Neural cell (in vitro differentiated cells): ENCODE data around the gene ECE1. TPM values are rescaled to one million over a fixed set of nuclear protein-coding genes. Genes with fewer than 3 reads are reported as not detected.

ENCODE experiments used
- H2AFZ ChIP-seq: fragments of 200-600, 300-800 bp; sonication (generic), shearing (Covaris generic); 2 replicates; pipeline ENCODE4 v1.6.0; 2014; ENCODE audit warnings: low read depth, mild to moderate bottlenecking, antibody characterized with exemption, low read length, moderate library complexity
- H3F3A ChIP-seq: fragments of 200-600 bp; shearing (Covaris generic); 2 replicates; pipeline ENCODE4 v1.6.1; 2016; ENCODE audit warnings: mild to moderate bottlenecking, moderate library complexity, mixed read lengths, antibody characterized with exemption, low read length; ENCODE audit not compliant: insufficient read depth, poor library complexity, severe bottlenecking
- H3K27ac ChIP-seq: fragments of 200-600, 300-800 bp; sonication (generic), shearing (Covaris generic); 2 replicates; pipeline ENCODE4 v1.5.1; 2014; ENCODE audit warnings: mild to moderate bottlenecking, low read length, moderate library complexity
- H3K27me3 ChIP-seq: fragments of 300-800, 200-600 bp; sonication (generic), shearing (Covaris generic); 2 replicates; pipeline ENCODE4 v1.6.0; 2014; ENCODE audit warnings: mild to moderate bottlenecking, low read depth, low read length, moderate library complexity; ENCODE audit not compliant: insufficient read depth
- H3K36me3 ChIP-seq: fragments of 300-800, 200-600 bp; sonication (generic), shearing (Covaris generic); 2 replicates; pipeline ENCODE4 v1.5.1; 2014; ENCODE audit warnings: mild to moderate bottlenecking, antibody characterized with exemption, low read length, moderate library complexity; ENCODE audit not compliant: insufficient read depth
- H3K4me2 ChIP-seq: fragments of 300-800, 200-600 bp; sonication (generic), shearing (Covaris generic); 2 replicates; pipeline ENCODE4 v1.6.0; 2014; ENCODE audit warnings: mild to moderate bottlenecking, low read length
- H3K4me3 ChIP-seq: fragments of 300-800, 200-600 bp; sonication (generic), shearing (Covaris generic); 2 replicates; pipeline ENCODE4 v1.5.1; 2014; ENCODE audit warnings: mild to moderate bottlenecking, low read length, moderate library complexity
- H3K79me2 ChIP-seq: fragments of 200-600 bp; shearing (Covaris generic); replicated peaks from 2 replicates; pipeline ENCODE4 v1.6.0; 2014; ENCODE audit warnings: mild to moderate bottlenecking, low read length, moderate library complexity; ENCODE audit not compliant: insufficient read depth
- H3K9ac ChIP-seq: fragments of 300-800, 200-600 bp; sonication (generic), shearing (Covaris generic); 2 replicates; pipeline ENCODE4 v1.6.1; 2016; ENCODE audit warnings: mild to moderate bottlenecking, low read length, mixed read lengths
- H3K9me2 ChIP-seq: fragments of 200-600 bp; shearing (Covaris generic); 2 replicates; pipeline ENCODE4 v1.6.1; 2016; ENCODE audit warnings: mild to moderate bottlenecking, low read length, mixed read lengths; ENCODE audit not compliant: insufficient read depth
- H3K9me3 ChIP-seq: fragments of 200-600, 300-800 bp; sonication (generic), shearing (Covaris generic); 2 replicates; pipeline ENCODE4 v1.6.1; 2016; ENCODE audit warnings: mild to moderate bottlenecking, mixed run types, low read length, moderate library complexity, mixed read lengths
- H4K20me1 ChIP-seq: fragments of 200-600 bp; shearing (Covaris generic); 2 replicates; pipeline ENCODE4 v1.6.1; 2016; ENCODE audit warnings: mild to moderate bottlenecking, mixed run types; ENCODE audit not compliant: insufficient read depth
- EP300 ChIP-seq: fragments of 450-650 bp; conservative IDR thresholded peaks from 2 replicates; pipeline ENCODE4 v1.6.1; 2014; ENCODE audit warnings: antibody characterized with exemption, mild to moderate bottlenecking, moderate library complexity; ENCODE audit not compliant: poor library complexity, severe bottlenecking
- EZH2 ChIP-seq: fragments of 200-600, 300-800 bp; shearing (Covaris generic), sonication (generic); IDR thresholded peaks from 2 replicates; pipeline ENCODE4 v1.6.1; 2014; ENCODE audit warnings: antibody characterized with exemption, low read length, borderline replicate concordance, mild to moderate bottlenecking; ENCODE audit not compliant: insufficient read depth, poor library complexity, severe bottlenecking
- MXI1 ChIP-seq: fragments of 450-650 bp; conservative IDR thresholded peaks from 2 replicates; pipeline ENCODE4 v1.6.1; 2014; ENCODE audit warnings: antibody characterized with exemption, mild to moderate bottlenecking; ENCODE audit not compliant: poor library complexity, severe bottlenecking
- POLR2AphosphoS5 ChIP-seq: IDR thresholded peaks from 2 replicates; pipeline ENCODE4 v1.6.1; 2012
- RAD21 ChIP-seq: fragments of 450-650 bp; conservative IDR thresholded peaks from 2 replicates; pipeline ENCODE4 v1.6.1; 2014; ENCODE audit warnings: antibody characterized with exemption, mild to moderate bottlenecking, moderate library complexity
- SMC3 ChIP-seq: fragments of 450-650 bp; conservative IDR thresholded peaks from 2 replicates; pipeline ENCODE4 v1.6.1; 2014; ENCODE audit warnings: antibody characterized with exemption, mild to moderate bottlenecking, moderate library complexity; ENCODE audit not compliant: poor library complexity
- TAF1 ChIP-seq: IDR thresholded peaks from 2 replicates; pipeline ENCODE4 v1.6.1; 2012; ENCODE audit warnings: low read depth
- polyA plus RNA-seq: library from polyadenylated mRNA; depleted of rRNA; stranded (reverse); fragments of >200 nt; gene quantifications from 2 replicates; pipeline ENCODE4 v1.2.3, GENCODE V29; 2014
- TF ChIP-seq, protein P1 (sequence below): fragments of 450-650 bp; IDR thresholded peaks from 2 replicates; pipeline ENCODE4 v1.5.1; 2014; ENCODE audit warnings: antibody characterized with exemption, mild to moderate bottlenecking, moderate library complexity; ENCODE audit not compliant: poor library complexity, severe bottlenecking
- TF ChIP-seq, protein P2 (sequence below): IDR thresholded peaks from 2 replicates; pipeline ENCODE4 v1.6.1; 2012; ENCODE audit warnings: borderline replicate concordance

Gene ECE1
- polyA plus RNA-seq, 1 donor from 2014 or later = 7.8 TPM

DNA sequence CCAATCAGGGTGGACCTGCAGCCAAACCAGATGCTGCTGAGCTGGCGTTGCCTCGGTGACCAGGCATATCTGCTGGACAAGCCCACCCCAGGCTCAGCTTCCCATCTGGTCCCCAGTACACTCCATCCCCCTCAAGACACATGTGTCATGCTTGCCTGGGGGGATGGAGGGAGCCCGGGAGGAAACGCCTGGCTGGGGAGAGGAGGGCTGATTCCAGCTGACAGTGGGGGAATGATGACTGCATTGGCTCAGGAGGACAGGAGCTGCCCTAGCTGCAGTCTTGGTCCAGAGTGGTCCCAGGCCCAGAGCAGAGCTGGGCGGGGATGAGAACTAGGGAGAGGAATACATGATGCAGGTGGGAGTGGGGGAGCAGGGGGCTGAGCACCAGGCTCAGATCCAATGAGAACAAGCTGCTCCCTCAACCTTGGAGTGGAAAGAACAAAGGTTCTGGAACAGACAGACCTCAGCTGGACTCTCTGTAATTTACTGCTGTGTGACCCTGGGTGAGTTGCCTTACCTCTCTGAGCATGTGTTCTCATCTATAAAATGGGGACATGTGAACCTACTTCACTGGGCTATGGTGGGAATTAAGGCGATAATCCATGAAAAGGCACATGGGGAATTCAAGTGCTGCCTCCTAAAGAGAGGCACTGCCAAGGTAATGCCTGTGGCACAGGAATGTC is 23.1 kb upstream of the ECE1 start:
- no peaks in the 10 kb centered on the region for H3F3A ChIP-seq
- H3K27me3 ChIP-seq = no peaks in the 10 kb centered on the region
- no peaks in the 10 kb centered on the region for H4K20me1 ChIP-seq
- H3K9ac ChIP-seq = no peak overlapping the region
- no peaks in the 10 kb centered on the region for H3K79me2 ChIP-seq
- H3K9me3 ChIP-seq = no peaks in the 10 kb centered on the region
- H3K4me3 ChIP-seq = no peak overlapping the region
- no peak overlapping the region for H3K4me2 ChIP-seq
- no peak overlapping the region for H3K27ac ChIP-seq
- H3K9me2 ChIP-seq = no peaks in the 10 kb centered on the region
- no peak overlapping the region for H2AFZ ChIP-seq
- TF ChIP-seq RAD21 = no peak
- no peak for TF ChIP-seq TAF1
- no peak for TF ChIP-seq POLR2AphosphoS5
- TF ChIP-seq, protein P1, sequence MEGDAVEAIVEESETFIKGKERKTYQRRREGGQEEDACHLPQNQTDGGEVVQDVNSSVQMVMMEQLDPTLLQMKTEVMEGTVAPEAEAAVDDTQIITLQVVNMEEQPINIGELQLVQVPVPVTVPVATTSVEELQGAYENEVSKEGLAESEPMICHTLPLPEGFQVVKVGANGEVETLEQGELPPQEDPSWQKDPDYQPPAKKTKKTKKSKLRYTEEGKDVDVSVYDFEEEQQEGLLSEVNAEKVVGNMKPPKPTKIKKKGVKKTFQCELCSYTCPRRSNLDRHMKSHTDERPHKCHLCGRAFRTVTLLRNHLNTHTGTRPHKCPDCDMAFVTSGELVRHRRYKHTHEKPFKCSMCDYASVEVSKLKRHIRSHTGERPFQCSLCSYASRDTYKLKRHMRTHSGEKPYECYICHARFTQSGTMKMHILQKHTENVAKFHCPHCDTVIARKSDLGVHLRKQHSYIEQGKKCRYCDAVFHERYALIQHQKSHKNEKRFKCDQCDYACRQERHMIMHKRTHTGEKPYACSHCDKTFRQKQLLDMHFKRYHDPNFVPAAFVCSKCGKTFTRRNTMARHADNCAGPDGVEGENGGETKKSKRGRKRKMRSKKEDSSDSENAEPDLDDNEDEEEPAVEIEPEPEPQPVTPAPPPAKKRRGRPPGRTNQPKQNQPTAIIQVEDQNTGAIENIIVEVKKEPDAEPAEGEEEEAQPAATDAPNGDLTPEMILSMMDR = no peak
- TF ChIP-seq EP300 = no peak
- no peak for TF ChIP-seq EZH2
- TF ChIP-seq, protein P2, sequence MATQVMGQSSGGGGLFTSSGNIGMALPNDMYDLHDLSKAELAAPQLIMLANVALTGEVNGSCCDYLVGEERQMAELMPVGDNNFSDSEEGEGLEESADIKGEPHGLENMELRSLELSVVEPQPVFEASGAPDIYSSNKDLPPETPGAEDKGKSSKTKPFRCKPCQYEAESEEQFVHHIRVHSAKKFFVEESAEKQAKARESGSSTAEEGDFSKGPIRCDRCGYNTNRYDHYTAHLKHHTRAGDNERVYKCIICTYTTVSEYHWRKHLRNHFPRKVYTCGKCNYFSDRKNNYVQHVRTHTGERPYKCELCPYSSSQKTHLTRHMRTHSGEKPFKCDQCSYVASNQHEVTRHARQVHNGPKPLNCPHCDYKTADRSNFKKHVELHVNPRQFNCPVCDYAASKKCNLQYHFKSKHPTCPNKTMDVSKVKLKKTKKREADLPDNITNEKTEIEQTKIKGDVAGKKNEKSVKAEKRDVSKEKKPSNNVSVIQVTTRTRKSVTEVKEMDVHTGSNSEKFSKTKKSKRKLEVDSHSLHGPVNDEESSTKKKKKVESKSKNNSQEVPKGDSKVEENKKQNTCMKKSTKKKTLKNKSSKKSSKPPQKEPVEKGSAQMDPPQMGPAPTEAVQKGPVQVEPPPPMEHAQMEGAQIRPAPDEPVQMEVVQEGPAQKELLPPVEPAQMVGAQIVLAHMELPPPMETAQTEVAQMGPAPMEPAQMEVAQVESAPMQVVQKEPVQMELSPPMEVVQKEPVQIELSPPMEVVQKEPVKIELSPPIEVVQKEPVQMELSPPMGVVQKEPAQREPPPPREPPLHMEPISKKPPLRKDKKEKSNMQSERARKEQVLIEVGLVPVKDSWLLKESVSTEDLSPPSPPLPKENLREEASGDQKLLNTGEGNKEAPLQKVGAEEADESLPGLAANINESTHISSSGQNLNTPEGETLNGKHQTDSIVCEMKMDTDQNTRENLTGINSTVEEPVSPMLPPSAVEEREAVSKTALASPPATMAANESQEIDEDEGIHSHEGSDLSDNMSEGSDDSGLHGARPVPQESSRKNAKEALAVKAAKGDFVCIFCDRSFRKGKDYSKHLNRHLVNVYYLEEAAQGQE = no peak
- TF ChIP-seq SMC3 = no peak
- TF ChIP-seq MXI1 = no peak
- no peaks in the 10 kb centered on the region for H3K36me3 ChIP-seq

DNA sequence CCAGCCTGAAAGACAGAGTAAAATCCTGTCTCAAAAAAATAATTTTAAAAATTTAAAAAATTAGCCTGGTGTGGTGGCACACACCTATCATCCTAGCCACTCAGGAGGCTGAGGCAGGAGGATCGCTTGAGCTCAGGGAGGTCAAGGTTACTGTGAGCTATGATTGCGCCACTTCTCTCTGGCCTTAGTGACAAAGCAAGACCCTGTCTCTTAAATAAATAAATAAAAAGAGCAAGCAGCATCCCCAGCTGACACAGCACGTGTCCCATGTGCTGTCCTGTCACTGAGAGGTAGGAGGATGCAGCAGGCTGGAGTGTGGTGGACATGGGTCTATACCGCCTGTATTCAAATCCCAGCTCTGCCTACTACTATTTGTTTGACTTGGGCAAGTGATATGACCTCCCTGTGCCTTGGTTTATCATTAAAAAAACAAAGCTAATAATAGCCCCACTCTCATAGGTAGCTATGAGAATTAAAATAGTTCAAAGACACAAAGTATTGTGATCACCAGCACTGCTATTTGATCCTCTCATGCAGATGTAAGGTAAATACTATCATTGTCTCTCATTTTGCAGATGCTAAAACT is 22.2 kb upstream of the ECE1 start:
- Histone ChIP-seq H3K27ac (no peak overlapping the region), H3K9me2 (no peaks in the 10 kb centered on the region)

More for the DNA sequence above, 22.2 kb upstream of the ECE1 start:
- no peaks in the 10 kb centered on the region for H4K20me1 ChIP-seq
- H3K36me3 ChIP-seq = no peaks in the 10 kb centered on the region
- H3F3A ChIP-seq = no peaks in the 10 kb centered on the region
- TF ChIP-seq, protein P2 = no peak
- TF ChIP-seq, protein P1 = no peak
- TF ChIP-seq MXI1 (no peak), SMC3 (no peak), EP300 (no peak), RAD21 (no peak)
- H3K27me3 ChIP-seq = no peaks in the 10 kb centered on the region
- no peak overlapping the region for H3K9ac ChIP-seq
- no peaks in the 10 kb centered on the region for H3K9me3 ChIP-seq
- H3K4me3 ChIP-seq = no peak overlapping the region
- H3K4me2 ChIP-seq = no peak overlapping the region
- H3K79me2 ChIP-seq = no peaks in the 10 kb centered on the region
- H2AFZ ChIP-seq = no peak overlapping the region
